Activated CD4-positive, alpha-beta T cell treated with anti-CD3 and anti-CD28 coated beads, Interleukin-2, amount 10 ng/mL, durations not matched to agents 24 days and 14 days (primary cell): ENCODE data around the gene NLGN1. TPM values are rescaled to one million over a fixed set of nuclear protein-coding genes. Genes with fewer than 3 reads are reported as not detected.
A peak's percentile ranks its signal among the peaks of the same experiment; 100 is the strongest.

Source experiments
- DNase-seq: peaks from one replicate; pipeline ENCODE4 v3.0.0; 2022
- H3K27ac Mint-ChIP-seq: one replicate; pipeline ENCODE4 v1.8.0; 2022; ENCODE audit warnings: mild to moderate bottlenecking, mixed read lengths
- H3K27me3 Mint-ChIP-seq: one replicate; pipeline ENCODE4 v1.8.0; 2022; ENCODE audit warnings: mixed read lengths
- H3K36me3 Mint-ChIP-seq: one replicate; pipeline ENCODE4 v1.8.0; 2022; ENCODE audit warnings: low read depth, mild to moderate bottlenecking, mixed read lengths
- H3K4me1 Mint-ChIP-seq: one replicate; pipeline ENCODE4 v1.8.0; 2021; ENCODE audit warnings: mixed read lengths
- H3K4me3 Mint-ChIP-seq: one replicate; pipeline ENCODE4 v1.8.0; 2022; ENCODE audit warnings: mild to moderate bottlenecking, moderate library complexity, mixed read lengths
- H3K9me3 Mint-ChIP-seq: one replicate; pipeline ENCODE4 v1.8.0; 2021; ENCODE audit warnings: mixed read lengths
- intact Hi-C: fragments of 100-400 bp; cut with micrococcal nuclease; formaldehyde crosslinking; loops from one replicate; pipeline ENCODE4 v1.15.1; 2023
- total RNA-seq: library from RNA; stranded (reverse); gene quantifications from 2 replicates; pipeline ENCODE4 v1.2.3, GENCODE V29; 2022

The NLGN1 gene
- total RNA-seq, 1 donor from 2014 or later: not detected

DNA sequence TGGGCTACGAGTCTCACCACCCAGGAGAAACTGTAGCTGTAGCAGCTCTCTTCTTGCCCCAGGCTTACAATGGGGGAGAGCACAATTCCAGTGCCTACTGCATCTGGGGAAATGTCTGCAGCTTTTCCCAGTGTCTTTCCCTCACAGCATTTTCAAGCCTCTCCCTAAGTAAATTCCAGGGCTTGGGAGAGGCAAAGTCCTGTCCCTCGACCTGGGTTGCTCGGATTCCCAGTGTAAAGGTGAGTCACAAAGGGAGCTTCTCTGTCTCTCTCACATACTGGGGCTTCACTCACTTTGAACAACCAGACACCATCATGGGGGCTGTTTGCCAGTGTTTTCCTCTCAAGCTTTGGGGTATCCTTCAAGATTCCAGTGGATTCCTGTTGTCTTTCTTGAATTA is 772.2 kb downstream of the NLGN1 start:
- no peak overlapping the region for H3K4me3 Mint-ChIP-seq
- no peak for DNase-seq
- intact Hi-C loops: no loop called here
- no peak overlapping the region for H3K27ac Mint-ChIP-seq
- no peaks in the 10 kb centered on the region for H3K36me3 Mint-ChIP-seq
- no peaks in the 10 kb centered on the region for H3K27me3 Mint-ChIP-seq
- peaks cover 2% of the 10 kb centered on the region for H3K9me3 Mint-ChIP-seq
- H3K4me1 Mint-ChIP-seq: no peaks in the 10 kb centered on the region

DNA sequence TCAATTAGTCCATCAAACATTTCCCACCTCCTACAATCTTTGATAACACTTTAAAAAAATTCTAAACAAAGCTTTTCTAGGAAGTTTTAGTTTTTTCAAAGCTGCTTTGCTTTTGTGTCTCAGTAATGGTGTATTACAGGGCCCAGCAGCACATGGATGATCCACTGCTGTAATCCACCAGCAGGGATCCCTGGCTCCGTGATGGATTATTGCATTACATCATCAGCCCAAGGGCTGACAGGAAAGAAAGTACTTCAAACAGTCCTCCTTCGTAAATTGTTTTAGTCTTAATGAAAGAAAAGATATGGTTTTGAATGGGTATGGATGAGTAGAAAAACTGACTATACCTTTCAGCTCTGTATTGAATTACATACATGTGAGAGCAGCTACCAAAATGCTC is 772.7 kb downstream of the NLGN1 start:
- H3K27ac Mint-ChIP-seq: no peak overlapping the region

DNA sequence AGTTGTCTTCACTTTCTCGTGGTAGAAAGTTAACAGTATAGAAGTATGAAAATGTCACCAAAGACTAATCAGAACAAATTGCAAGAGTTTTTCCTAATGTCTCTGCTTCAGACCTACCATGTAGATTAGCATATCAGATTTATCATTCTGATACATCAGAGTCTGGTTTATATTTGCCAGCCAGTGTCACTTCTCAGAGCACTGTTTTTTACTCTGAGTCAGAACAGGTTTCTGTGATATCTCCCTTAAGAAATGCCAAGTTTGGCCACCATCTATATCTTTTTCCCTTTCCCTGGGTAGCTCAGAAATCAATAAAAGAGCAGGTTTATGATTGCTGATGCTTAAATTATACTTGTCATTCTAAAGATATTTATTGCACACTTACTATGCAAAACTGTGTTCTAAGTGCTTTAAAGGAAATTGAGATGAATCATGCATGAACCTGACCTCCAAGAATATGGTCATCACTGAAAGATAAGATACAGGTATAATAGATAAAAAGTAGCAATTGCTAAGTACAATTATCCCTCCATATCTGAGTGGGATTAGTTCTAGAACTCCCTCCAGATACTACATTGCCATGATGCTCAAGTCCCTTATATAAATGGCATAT is 788.9 kb downstream of the NLGN1 start:
- intact Hi-C loops: no loop called here

More for the DNA sequence above, 772.7 kb downstream of the NLGN1 start:
- DNase-seq: no peak
- no peak overlapping the region for H3K4me3 Mint-ChIP-seq
- H3K36me3 Mint-ChIP-seq: no peaks in the 10 kb centered on the region
- H3K4me1 Mint-ChIP-seq: no peaks in the 10 kb centered on the region
- no peaks in the 10 kb centered on the region for H3K27me3 Mint-ChIP-seq
- peaks cover 2% of the 10 kb centered on the region for H3K9me3 Mint-ChIP-seq
- intact Hi-C loops: no loop called here

DNA sequence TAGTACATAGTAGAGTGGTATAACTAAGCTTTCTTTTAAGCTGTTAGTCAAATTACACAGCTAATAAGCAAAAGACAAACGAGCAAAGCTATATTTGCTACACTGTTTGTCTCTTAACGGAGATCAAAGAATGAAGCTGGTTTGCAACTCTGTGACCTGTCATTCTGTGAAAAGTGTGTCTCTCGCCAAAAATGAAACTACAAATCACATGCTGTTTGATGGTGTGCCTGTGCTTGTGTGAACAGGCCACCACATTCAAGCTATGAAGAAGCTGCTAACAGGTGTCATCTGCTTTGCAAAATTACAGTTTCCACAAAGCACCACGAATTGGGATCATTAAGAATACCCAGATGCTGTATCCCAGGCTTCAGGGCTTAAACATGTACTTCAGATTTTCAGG is 793.8 kb downstream of the NLGN1 start:
- H3K27ac Mint-ChIP-seq: no peak overlapping the region
- no peak overlapping the region for H3K4me3 Mint-ChIP-seq
- intact Hi-C loops: no loop called here
- H3K36me3 Mint-ChIP-seq: no peaks in the 10 kb centered on the region
- H3K27me3 Mint-ChIP-seq: no peaks in the 10 kb centered on the region
- no peaks in the 10 kb centered on the region for H3K4me1 Mint-ChIP-seq
- H3K9me3 Mint-ChIP-seq: no peaks in the 10 kb centered on the region
- peak; percentile 61 for DNase-seq

More for the DNA sequence above, 788.9 kb downstream of the NLGN1 start:
- no peak overlapping the region for H3K4me3 Mint-ChIP-seq
- H3K9me3 Mint-ChIP-seq: no peaks in the 10 kb centered on the region
- H3K27me3 Mint-ChIP-seq: no peaks in the 10 kb centered on the region
- H3K36me3 Mint-ChIP-seq: no peaks in the 10 kb centered on the region
- H3K27ac Mint-ChIP-seq: no peak overlapping the region
- no peaks in the 10 kb centered on the region for H3K4me1 Mint-ChIP-seq
- no peak for DNase-seq

DNA sequence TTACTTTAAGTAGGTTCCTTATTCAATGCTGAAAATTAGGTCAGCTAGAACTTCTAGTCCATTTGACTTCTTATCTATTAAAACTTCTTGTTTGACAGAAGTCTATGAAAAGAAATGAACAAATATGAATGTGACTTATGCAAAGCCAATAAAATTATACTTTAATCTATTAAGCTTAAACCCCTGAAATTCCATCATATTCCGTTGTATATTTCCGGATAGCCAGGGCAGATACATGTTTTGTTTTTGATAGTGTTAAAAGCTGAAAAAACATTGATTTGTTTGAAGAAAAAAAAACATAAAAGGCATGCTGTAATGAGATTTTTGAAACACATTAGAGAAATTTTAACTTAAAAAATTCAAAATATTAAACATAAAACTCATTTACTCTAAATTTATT is 794.4 kb downstream of the NLGN1 start:
- no peak overlapping the region for H3K27ac Mint-ChIP-seq
- intact Hi-C loops: no loop called here
- DNase-seq: no peak
- H3K9me3 Mint-ChIP-seq: no peaks in the 10 kb centered on the region
- no peaks in the 10 kb centered on the region for H3K36me3 Mint-ChIP-seq
- no peaks in the 10 kb centered on the region for H3K27me3 Mint-ChIP-seq
- H3K4me1 Mint-ChIP-seq: no peaks in the 10 kb centered on the region
- no peak overlapping the region for H3K4me3 Mint-ChIP-seq

DNA sequence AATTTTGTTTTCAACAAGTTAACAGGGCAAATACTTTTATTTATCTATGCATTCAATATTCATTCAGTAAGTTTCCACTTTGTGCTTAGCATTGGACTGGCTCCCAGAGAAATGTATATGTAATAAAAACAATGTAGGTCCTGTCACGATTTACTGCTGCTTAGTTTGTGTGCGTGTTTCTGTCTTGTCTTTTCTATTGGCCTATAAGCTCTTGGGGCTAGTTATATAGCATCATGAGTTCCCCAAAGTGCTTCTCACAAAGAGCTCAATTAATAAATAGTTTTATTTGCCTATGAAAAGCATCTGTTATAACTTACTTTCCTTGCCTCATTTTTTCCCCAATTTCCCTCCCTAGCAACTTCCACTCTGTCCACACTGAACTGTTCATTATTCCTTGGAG is 794.9 kb downstream of the NLGN1 start:
- no peak for DNase-seq
- Mint-ChIP-seq H3K9me3 (no peaks in the 10 kb centered on the region), H3K4me3 (no peak overlapping the region), H3K27ac (no peak overlapping the region), H3K36me3 (no peaks in the 10 kb centered on the region), H3K4me1 (no peaks in the 10 kb centered on the region), H3K27me3 (no peaks in the 10 kb centered on the region)
- intact Hi-C loops: no loop called here

DNA sequence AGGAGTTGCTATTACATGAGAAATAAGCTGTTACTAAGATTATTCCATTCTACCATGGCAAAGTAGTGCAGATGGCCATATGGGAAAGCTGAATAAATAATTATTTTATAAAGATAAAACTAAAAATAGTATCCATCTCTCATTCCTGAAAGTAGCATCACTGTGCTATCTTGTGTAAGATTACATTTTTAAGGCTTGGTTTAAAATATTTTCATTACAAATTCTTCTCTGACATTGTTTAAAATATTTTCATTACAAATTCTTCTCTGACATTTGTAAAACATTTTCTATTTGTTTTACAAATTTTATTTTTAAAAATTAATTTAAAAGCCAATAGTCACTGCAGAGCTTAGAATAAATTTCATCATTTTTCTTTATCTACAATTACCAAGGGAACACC is 796.1 kb downstream of the NLGN1 start:
- Mint-ChIP-seq H3K9me3 (no peaks in the 10 kb centered on the region), H3K36me3 (no peaks in the 10 kb centered on the region), H3K27ac (no peak overlapping the region), H3K4me1 (no peaks in the 10 kb centered on the region), H3K4me3 (no peak overlapping the region), H3K27me3 (no peaks in the 10 kb centered on the region)
- DNase-seq: no peak
- intact Hi-C loops: no loop called here

DNA sequence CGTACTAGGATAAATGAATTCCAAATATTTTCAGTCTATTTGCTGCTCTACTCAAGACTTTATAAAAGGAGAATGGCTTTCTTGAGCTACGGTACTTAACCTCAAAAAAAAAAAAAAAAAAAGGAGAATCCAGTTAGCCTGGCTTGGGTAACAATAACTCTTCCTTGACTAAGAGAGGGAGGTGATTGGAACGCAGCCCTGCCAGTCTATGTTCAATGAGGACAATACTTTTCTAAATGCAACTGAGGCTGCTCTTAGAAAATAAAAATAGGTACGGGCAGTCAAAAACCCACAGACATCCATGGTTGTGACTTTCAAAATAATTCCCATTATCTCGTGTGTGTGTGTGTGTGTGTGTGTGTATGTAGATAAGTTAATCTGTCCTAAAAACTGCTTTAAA is 799.9 kb downstream of the NLGN1 start:
- H3K36me3 Mint-ChIP-seq: no peaks in the 10 kb centered on the region
- DNase-seq: no peak
- H3K4me1 Mint-ChIP-seq: no peaks in the 10 kb centered on the region
- H3K27me3 Mint-ChIP-seq: no peaks in the 10 kb centered on the region
- intact Hi-C loops: no loop called here
- no peak overlapping the region for H3K4me3 Mint-ChIP-seq
- no peak overlapping the region for H3K27ac Mint-ChIP-seq
- no peaks in the 10 kb centered on the region for H3K9me3 Mint-ChIP-seq

DNA sequence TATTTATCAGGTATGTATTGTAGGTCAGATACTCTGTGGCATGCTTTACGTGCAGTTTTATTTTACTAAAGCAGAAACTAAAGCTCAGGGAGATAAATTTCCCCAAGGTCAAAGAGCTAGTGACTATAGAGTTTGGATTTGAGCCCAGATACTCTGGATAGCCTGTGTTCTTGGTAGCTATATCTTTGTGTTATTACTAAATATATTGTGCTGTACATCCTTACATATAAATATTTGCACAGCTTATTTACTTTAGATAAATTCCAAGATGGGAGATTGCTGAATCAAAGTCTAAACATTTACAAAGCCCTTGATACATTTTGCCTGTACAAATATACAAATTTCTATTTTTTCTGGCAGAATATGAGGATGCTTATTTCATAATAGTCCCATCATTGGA is 800.7 kb downstream of the NLGN1 start:
- intact Hi-C loops: no loop called here
- no peak for DNase-seq
- no peaks in the 10 kb centered on the region for H3K9me3 Mint-ChIP-seq
- H3K4me1 Mint-ChIP-seq: no peaks in the 10 kb centered on the region
- no peak overlapping the region for H3K4me3 Mint-ChIP-seq
- H3K27me3 Mint-ChIP-seq: no peaks in the 10 kb centered on the region
- no peak overlapping the region for H3K27ac Mint-ChIP-seq
- no peaks in the 10 kb centered on the region for H3K36me3 Mint-ChIP-seq

DNA sequence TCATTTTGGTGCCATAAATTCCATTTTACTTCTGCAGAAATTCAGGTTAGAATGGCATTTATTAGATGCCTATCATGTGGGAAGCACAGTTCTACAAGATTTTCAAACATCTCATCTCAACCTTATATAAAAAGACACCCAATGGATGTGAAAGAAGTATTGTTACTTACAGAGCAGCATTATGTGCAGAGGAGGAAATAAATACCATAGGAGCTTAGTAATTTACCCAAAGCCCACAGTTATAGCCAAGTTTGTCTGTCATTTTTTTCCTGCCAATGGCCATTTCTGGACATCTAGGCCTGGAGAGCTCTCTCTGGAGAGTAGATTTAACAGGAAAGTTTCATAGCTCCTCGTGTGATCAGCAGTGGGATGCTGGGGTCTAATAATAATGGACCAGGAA is 802.2 kb downstream of the NLGN1 start:
- Mint-ChIP-seq H3K27ac (no peak overlapping the region), H3K27me3 (no peaks in the 10 kb centered on the region), H3K4me1 (no peaks in the 10 kb centered on the region), H3K4me3 (no peak overlapping the region), H3K9me3 (no peaks in the 10 kb centered on the region), H3K36me3 (no peaks in the 10 kb centered on the region)
- no peak for DNase-seq
- intact Hi-C loops: no loop called here

DNA sequence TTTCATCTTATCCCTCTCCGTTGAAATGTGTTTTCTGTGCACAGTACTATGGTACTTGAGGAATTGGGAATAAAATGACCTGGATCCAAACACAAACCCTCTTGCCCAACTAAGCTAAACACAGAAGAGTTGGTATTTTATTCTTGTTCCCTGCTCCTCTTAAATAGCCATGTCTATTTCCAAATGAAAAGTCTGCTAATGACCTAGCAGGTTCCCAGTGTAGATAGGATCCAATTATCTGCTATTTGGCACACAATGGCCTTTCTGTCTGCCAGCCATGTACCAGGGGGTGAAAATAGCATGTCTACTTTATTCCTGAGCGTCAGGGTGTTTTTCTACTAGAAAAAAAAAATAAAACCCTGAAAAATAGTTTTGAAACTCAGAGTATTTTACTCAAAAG is 804.6 kb downstream of the NLGN1 start:
- no peak overlapping the region for H3K4me3 Mint-ChIP-seq
- DNase-seq: no peak
- no peaks in the 10 kb centered on the region for H3K36me3 Mint-ChIP-seq
- intact Hi-C loops: no loop called here
- no peaks in the 10 kb centered on the region for H3K9me3 Mint-ChIP-seq
- no peaks in the 10 kb centered on the region for H3K4me1 Mint-ChIP-seq
- no peak overlapping the region for H3K27ac Mint-ChIP-seq
- no peaks in the 10 kb centered on the region for H3K27me3 Mint-ChIP-seq

DNA sequence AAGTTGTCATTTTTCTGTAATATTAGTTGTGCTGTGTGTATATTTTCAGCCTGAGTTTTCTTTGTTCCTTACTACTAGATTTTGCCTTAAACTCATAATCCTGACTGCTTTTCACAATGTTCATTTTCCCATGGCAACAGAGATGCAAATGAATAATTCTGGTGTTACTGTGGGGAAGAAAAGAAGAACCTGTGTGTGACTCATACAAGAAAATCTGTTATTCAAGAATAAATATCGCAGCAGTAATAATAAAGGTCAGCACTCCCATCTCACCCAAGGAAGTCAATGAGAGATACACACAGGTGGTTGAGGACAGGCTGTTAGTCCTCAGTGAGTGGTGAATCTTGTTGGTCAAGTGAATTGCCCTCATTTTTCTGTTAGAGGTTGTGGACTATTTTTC is 805.0 kb downstream of the NLGN1 start:
- Mint-ChIP-seq H3K4me3 (no peak overlapping the region), H3K9me3 (no peaks in the 10 kb centered on the region), H3K36me3 (no peaks in the 10 kb centered on the region), H3K27ac (no peak overlapping the region), H3K4me1 (no peaks in the 10 kb centered on the region), H3K27me3 (no peaks in the 10 kb centered on the region)
- DNase-seq: no peak
- intact Hi-C loops: no loop called here

DNA sequence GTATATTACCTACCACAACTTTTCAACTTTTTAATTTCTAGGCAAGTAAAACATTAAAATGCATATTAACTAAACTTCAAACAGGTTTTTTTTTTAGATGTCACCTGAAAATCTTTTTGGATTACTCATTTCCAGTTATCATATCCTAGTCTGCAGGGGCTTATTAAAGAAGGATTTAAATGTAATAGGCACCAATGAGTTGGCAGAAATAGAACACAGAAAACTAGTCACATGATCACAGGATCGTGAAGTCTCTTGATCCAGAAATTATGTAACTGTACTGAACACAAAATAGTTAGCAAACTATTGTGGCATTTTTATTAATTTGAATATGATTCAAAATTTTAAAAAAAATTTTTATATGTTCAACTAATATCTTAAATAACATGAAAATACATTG is 807.2 kb downstream of the NLGN1 start:
- H3K4me1 Mint-ChIP-seq: no peaks in the 10 kb centered on the region
- H3K36me3 Mint-ChIP-seq: no peaks in the 10 kb centered on the region
- intact Hi-C loops: no loop called here
- no peaks in the 10 kb centered on the region for H3K9me3 Mint-ChIP-seq
- H3K27me3 Mint-ChIP-seq: no peaks in the 10 kb centered on the region
- no peak for DNase-seq
- no peak overlapping the region for H3K27ac Mint-ChIP-seq
- no peak overlapping the region for H3K4me3 Mint-ChIP-seq

DNA sequence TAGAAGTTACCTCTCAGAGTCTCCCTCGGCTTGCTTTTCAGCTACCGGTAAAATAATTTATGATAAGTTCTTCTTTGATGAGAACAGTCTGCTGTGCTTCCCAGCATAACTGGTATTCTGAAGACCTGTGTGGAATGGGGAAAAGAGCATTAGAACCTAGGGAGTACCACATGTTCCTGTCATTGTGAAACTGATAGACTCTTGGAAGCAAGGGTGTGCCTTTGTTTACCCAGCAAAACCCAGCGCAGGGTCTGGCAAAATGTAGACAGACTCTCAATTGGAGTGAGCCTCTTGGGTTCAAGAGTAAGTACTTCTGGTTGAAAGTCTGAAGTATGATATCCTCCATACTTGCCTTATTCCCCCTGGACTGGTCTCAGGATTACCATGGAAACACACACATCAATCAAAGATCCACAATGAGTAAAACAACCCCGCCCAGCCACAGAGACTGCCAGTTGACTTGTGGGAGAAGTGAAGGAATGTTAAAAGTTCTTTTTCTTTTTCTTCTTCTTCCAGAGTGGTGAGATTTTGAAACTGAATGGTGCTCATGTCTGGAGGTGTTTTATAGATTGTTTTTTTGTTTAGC is 809.2 kb downstream of the NLGN1 start:
- no peak for DNase-seq
- H3K36me3 Mint-ChIP-seq: no peaks in the 10 kb centered on the region
- no peaks in the 10 kb centered on the region for H3K9me3 Mint-ChIP-seq
- no peaks in the 10 kb centered on the region for H3K4me1 Mint-ChIP-seq
- no peak overlapping the region for H3K27ac Mint-ChIP-seq
- H3K27me3 Mint-ChIP-seq: no peaks in the 10 kb centered on the region
- no peak overlapping the region for H3K4me3 Mint-ChIP-seq
- intact Hi-C loops: no loop called here

DNA sequence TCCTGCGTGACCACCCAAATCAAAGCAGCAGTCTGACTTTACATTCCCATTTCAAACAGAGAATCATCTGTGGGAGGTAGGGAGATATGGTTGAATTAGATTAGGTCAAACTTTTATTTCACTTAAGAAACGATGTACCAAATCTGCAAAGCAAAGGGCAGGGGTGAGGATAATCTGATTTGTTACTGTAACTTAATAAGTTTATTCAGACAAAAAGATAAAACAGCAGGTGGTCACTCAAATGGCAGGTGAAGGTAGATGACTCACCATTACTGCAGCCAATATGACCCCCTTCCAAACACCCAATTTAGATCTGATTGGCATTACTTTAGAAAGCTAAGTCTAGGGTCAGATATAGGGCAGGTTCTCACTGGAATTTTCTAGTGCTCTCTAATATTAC is 810.6 kb downstream of the NLGN1 start:
- H3K4me1 Mint-ChIP-seq: no peaks in the 10 kb centered on the region
- no peaks in the 10 kb centered on the region for H3K36me3 Mint-ChIP-seq
- no peak overlapping the region for H3K4me3 Mint-ChIP-seq
- DNase-seq: no peak
- H3K27me3 Mint-ChIP-seq: no peaks in the 10 kb centered on the region
- no peaks in the 10 kb centered on the region for H3K9me3 Mint-ChIP-seq
- H3K27ac Mint-ChIP-seq: no peak overlapping the region
- intact Hi-C loops: no loop called here
